Stimulated activated effector memory CD8-positive, alpha-beta T cell treated with anti-CD3 and anti-CD28 coated beads, Interleukin-12 subunit alpha, Interleukin-12 subunit beta, amount 100 ng/mL, for 72 hours (primary cell): ENCODE results near the gene PC.
A peak's percentile ranks its signal among the peaks of the same experiment; 100 is the strongest.

Experiments used
- ATAC-seq: fragments of 150-1000 bp; cut with Tn5 transposase; 2 replicates; pipeline ENCODE4 v1.10.0; 2021
- DNase-seq, 2 donors: peaks; one replicate each; pipeline ENCODE4 v3.0.0; 2021 to 2022; ENCODE audit warnings: low spot score in 2 of 2
- H3K27ac Mint-ChIP-seq: one replicate; pipeline ENCODE4 v1.8.0; 2022; ENCODE audit warnings: mild to moderate bottlenecking, mixed read lengths
- H3K36me3 Mint-ChIP-seq: one replicate; pipeline ENCODE4 v1.8.0; 2022; ENCODE audit warnings: mild to moderate bottlenecking, mixed read lengths
- H3K4me1 Mint-ChIP-seq: one replicate; pipeline ENCODE4 v1.8.0; 2022; ENCODE audit warnings: mixed read lengths
- H3K4me3 Mint-ChIP-seq: one replicate; pipeline ENCODE4 v1.8.0; 2022; ENCODE audit warnings: mild to moderate bottlenecking, mixed read lengths
- H3K9me3 Mint-ChIP-seq: one replicate; pipeline ENCODE4 v1.8.0; 2022; ENCODE audit warnings: mixed read lengths

Gene PC

GRCh38 chr11:66912911-66913310 lies 45.3 kb downstream of the PC start:
- Mint-ChIP-seq H3K27ac (no peak overlapping the region), H3K4me1 (no peaks in the 10 kb centered on the region), H3K36me3 (no peaks in the 10 kb centered on the region), H3K9me3 (no peaks in the 10 kb centered on the region), H3K4me3 (no peak overlapping the region)
- no peak for DNase-seq
- no peak for ATAC-seq

DNA sequence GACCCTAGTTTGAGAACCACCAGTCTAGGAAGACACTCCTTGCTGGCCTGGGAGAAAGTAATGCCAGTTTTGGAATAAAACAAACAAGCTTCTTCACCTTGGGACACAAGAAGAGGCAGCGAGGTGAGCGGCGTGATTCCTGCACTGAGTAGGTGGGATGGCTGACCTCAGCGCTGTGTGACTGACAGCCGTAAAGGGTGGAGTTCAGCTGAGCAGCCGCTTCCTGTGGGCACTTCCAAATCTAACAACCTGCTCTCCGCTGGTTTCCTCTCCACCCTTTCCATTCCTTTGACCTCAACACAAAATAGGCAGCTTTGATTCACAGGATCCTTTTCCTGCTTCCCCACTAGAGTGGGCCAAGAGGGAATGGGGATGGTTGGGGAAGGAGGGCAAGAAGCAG lies 45.8 kb downstream of the PC start:
- Mint-ChIP-seq H3K4me1 (no peaks in the 10 kb centered on the region), H3K4me3 (no peak overlapping the region), H3K36me3 (no peaks in the 10 kb centered on the region), H3K27ac (no peak overlapping the region), H3K9me3 (no peaks in the 10 kb centered on the region)
- ATAC-seq (no peak), DNase-seq (no peak)

DNA sequence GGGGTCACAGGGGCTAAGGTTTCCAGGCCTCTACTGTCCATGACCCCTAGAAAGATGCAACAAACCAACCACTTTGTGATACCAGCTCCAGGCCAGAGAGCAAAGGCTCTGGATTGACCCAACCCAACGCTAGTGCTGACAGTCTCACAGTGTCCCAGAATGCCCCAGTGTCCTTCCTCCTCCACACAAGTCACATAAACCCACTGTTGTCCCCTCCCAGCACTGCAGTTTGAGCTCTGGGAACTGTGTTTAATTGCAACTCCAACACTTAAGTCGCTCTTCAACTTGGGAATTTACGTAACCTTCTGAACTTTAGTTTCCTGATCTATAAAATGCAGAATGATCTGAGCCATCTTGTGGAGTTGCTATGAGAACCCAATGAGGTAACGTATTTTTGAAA lies 47.5 kb downstream of the PC start:
- Mint-ChIP-seq H3K4me1 (no peaks in the 10 kb centered on the region), H3K27ac (no peak overlapping the region), H3K9me3 (no peaks in the 10 kb centered on the region), H3K4me3 (no peak overlapping the region), H3K36me3 (no peaks in the 10 kb centered on the region)
- no peak for DNase-seq
- ATAC-seq: no peak

- H3K4me1 Mint-ChIP-seq: no peaks in the 10 kb centered on the region
- no peak for ATAC-seq
- no peak overlapping the region for H3K27ac Mint-ChIP-seq
- no peak overlapping the region for H3K4me3 Mint-ChIP-seq
- DNase-seq: no peak
- H3K36me3 Mint-ChIP-seq: no peaks in the 10 kb centered on the region
- H3K9me3 Mint-ChIP-seq: no peaks in the 10 kb centered on the region
Measured at GRCh38 chr11:66910016-66910415, 48.2 kb downstream of the PC start.

DNA sequence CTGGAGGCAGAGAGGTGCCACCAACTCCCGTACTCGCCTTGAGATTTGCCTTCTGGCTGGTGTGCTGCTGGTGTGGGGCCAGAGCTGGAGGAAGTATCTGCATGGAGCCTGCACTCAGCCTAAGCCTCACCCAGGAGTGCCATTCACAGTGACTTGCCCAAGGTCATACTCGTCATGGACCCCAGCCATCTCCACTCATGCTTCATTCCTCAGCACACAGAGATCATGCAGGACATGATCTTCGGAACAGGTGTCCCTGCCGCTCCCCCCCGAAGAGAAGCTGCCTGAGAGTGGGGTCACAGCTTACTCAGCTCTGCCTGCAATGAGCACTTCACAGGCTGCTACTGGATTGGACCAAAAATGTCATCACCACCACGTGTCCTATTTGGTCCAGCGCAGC lies 49.0 kb downstream of the PC start:
- no peak overlapping the region for H3K4me3 Mint-ChIP-seq
- H3K36me3 Mint-ChIP-seq: no peaks in the 10 kb centered on the region
- no peak for ATAC-seq
- DNase-seq: no peak
- H3K27ac Mint-ChIP-seq: no peak overlapping the region
- H3K9me3 Mint-ChIP-seq: no peaks in the 10 kb centered on the region
- H3K4me1 Mint-ChIP-seq: no peaks in the 10 kb centered on the region

- no peaks in the 10 kb centered on the region for H3K4me1 Mint-ChIP-seq
- H3K36me3 Mint-ChIP-seq: no peaks in the 10 kb centered on the region
- no peak overlapping the region for H3K4me3 Mint-ChIP-seq
- ATAC-seq (no peak), DNase-seq (no peak)
- H3K9me3 Mint-ChIP-seq: no peaks in the 10 kb centered on the region
- H3K27ac Mint-ChIP-seq: peak overlapping the region; percentile 23
Measured at GRCh38 chr11:66907751-66908630, 50.2 kb downstream of the PC start.

DNA sequence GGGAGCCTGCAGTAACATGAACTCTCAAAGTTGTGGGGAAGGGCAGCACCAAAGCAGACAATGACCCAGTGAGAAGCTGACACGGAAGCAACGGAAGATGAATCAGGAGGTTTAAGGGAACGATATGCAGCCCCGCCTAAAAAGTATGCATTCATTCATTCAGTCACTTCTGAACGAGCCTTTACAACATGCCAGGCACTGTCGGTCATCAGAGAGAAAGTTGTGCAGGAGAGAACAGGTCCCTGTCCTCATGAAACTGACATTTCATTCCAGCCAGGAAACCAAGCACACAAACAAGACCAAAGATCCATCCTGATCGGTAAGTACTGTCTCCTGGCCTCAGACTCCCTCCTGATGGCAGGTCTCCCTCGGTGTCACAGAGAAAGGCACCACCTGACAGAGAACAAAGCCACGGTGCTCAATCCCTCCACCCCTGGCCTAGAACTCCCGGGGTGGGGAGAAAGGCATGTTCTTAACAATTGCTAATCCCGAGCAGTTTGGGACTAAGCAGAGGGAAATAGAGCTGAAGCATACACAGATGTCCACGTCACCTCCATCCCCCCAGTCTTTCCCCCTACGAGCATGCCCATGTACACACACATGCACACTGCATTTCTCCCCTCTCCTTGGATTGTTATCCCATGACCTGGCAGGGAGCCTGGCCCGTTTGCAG lies 52.0 kb downstream of the PC start:
- ATAC-seq (no peak), DNase-seq (no peak)
- Mint-ChIP-seq H3K4me3 (no peak overlapping the region), H3K27ac (no peak overlapping the region), H3K9me3 (no peaks in the 10 kb centered on the region), H3K4me1 (no peaks in the 10 kb centered on the region), H3K36me3 (no peaks in the 10 kb centered on the region)

GRCh38 chr11:66905631-66906030 lies 52.6 kb downstream of the PC start:
- H3K27ac Mint-ChIP-seq: no peak overlapping the region
- no peaks in the 10 kb centered on the region for H3K9me3 Mint-ChIP-seq
- ATAC-seq (no peak), DNase-seq (no peak)
- H3K36me3 Mint-ChIP-seq: no peaks in the 10 kb centered on the region
- no peak overlapping the region for H3K4me3 Mint-ChIP-seq
- H3K4me1 Mint-ChIP-seq: no peaks in the 10 kb centered on the region

DNA sequence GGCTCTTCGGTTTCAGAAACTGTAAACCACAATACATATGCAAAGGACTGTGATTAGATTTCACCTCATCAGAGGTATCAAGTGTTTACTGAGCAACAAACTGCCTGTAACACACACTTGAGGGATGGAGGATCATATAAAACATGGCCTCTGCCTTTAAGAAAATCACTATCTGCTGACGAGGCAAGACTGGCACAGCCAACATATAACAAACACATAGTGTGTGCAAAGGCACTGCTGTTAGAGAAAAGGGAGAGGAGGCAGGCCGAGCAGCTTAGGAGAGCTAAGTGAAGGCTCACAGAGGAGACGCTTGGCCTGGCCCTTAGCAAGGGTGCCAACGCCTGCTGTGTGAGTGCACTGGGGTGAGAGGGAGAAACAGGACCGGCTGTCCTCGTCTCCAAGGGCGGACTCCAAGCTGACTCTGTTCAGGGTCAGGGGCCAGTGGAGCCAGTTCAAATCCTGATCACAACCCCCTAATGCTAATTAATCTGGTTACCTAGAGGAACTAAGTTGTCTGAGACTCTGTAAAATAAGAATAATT lies 53.1 kb downstream of the PC start:
- Mint-ChIP-seq H3K27ac (no peak overlapping the region), H3K36me3 (no peaks in the 10 kb centered on the region), H3K4me3 (no peak overlapping the region), H3K9me3 (no peaks in the 10 kb centered on the region), H3K4me1 (no peaks in the 10 kb centered on the region)
- DNase-seq: no peak
- no peak for ATAC-seq

DNA sequence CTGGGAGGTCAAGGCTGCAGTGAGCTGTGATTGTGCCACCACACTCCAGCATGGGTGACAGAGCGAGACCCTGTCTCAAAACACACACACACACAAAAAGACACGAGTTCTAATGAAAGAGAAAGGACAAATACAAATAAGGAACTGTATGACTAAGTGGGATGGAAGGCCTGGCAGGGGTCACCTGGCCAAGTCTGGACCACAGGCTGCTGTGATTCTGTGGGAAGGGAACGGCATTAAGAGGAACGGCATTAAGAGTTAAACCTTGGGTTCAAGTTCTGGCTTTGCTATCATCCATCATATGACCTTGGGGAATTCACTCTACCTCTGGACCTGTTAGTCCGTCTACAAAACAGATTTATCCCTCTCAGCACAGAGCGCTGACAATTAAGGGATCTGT lies 53.6 kb downstream of the PC start:
- Mint-ChIP-seq H3K4me1 (no peaks in the 10 kb centered on the region), H3K4me3 (no peak overlapping the region), H3K9me3 (no peaks in the 10 kb centered on the region), H3K36me3 (no peaks in the 10 kb centered on the region), H3K27ac (no peak overlapping the region)
- no peak for ATAC-seq
- DNase-seq: no peak

- H3K27ac Mint-ChIP-seq: no peak overlapping the region
- H3K36me3 Mint-ChIP-seq: no peaks in the 10 kb centered on the region
- ATAC-seq: no peak
- no peaks in the 10 kb centered on the region for H3K9me3 Mint-ChIP-seq
- H3K4me3 Mint-ChIP-seq: no peak overlapping the region
- H3K4me1 Mint-ChIP-seq: no peaks in the 10 kb centered on the region
- DNase-seq: no peak
Measured at GRCh38 chr11:66904055-66904454, 54.1 kb downstream of the PC start.

DNA sequence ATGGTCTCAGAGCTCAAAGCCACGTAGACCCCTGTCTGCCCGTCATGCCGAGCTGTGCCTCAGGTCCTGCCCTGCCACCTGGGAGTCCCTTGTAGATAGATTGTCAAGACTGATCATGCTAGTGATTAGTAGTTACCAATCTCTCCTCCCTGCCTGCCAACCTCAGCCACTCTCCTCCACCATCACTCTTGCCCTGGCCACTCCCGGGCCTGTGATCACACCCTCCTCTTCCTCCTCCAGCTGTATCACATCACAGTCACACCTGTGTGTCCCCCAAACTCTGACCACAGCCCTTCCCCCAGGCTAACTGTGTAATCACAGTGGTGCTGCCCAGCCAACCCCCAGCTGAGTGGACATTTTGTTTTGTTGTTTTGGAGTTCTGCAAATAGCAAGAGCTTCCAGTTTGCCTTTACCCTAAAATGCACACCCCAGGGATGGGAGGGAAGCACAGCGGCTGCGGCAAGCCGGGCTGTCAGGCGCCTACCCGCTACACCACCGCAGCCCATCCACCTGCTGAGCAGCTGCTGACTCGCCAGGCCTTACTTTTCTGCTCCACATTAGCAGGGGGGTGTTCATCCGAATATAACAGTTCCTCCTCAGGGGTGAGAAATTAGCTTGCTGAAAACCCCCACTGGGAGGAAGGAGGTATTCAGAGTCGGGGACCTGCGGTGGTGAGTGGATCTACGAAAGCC lies 55.6 kb downstream of the PC start:
- Mint-ChIP-seq H3K4me1 (no peaks in the 10 kb centered on the region), H3K9me3 (no peaks in the 10 kb centered on the region), H3K4me3 (no peak overlapping the region), H3K36me3 (no peaks in the 10 kb centered on the region), H3K27ac (no peak overlapping the region)
- ATAC-seq (no peak), DNase-seq (no peak)

GRCh38 chr11:66901964-66902390 lies 56.2 kb downstream of the PC start:
- H3K4me3 Mint-ChIP-seq: no peak overlapping the region

GRCh38 chr11:66894141-66894540 lies 64.0 kb downstream of the PC start:
- Mint-ChIP-seq H3K27ac (peak overlapping the region; percentile 10), H3K9me3 (no peaks in the 10 kb centered on the region), H3K4me3 (no peak overlapping the region), H3K36me3 (no peaks in the 10 kb centered on the region), H3K4me1 (peaks cover 18% of the 10 kb centered on the region)
- DNase-seq: no peak
- ATAC-seq: no peak

More at GRCh38 chr11:66901964-66902390, 56.2 kb downstream of the PC start:
- DNase-seq: no peak
- Mint-ChIP-seq H3K9me3 (no peaks in the 10 kb centered on the region), H3K27ac (no peak overlapping the region), H3K36me3 (no peaks in the 10 kb centered on the region), H3K4me1 (no peaks in the 10 kb centered on the region)
- ATAC-seq: no peak

GRCh38 chr11:66892911-66893310 lies 65.3 kb downstream of the PC start:
- Mint-ChIP-seq H3K27ac (no peak overlapping the region), H3K36me3 (no peaks in the 10 kb centered on the region), H3K4me3 (no peak overlapping the region), H3K4me1 (peaks cover 18% of the 10 kb centered on the region), H3K9me3 (no peaks in the 10 kb centered on the region)
- ATAC-seq (no peak), DNase-seq (no peak)
